ENCODE results near the gene CHPT1.

CHPT1 gene

DNA sequence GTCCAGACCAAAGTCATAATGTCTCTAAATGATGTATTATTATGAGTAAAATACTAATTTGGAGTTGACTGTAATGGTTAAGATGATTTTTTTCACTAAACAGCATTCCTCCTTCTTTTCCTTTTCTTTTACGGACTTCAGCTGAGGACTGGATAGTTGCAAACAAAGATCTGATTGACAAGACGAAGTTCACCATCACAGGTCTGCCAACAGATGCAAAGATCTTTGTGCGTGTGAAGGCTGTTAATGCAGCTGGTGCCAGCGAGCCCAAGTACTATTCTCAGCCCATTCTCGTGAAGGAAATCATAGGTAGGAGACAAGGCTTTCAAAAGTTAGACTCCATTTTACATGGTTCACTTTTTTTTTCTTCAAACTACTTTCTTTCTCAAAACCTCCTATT, 29.8 kb upstream of the CHPT1 start:
- ATAC-seq: no peak
- no peak for TF ChIP-seq ZNF565 (CRISPR knock-in tag; conservative IDR thresholded peaks at IDR 0.05; ENCODE audit: low read depth)
- no peak for TF ChIP-seq ZC3H10 (CRISPR knock-in tag; IDR thresholded peaks at IDR 0.05)
- no peak for TF ChIP-seq TSHZ2 (CRISPR knock-in tag; IDR thresholded peaks at IDR 0.05)
- no peak for TF ChIP-seq RARB (CRISPR knock-in tag; IDR thresholded peaks at IDR 0.05)
- TF ChIP-seq SNAI2 (CRISPR knock-in tag; IDR thresholded peaks at IDR 0.05): no peak
- no peak for TF ChIP-seq OSR1 (CRISPR knock-in tag; IDR thresholded peaks at IDR 0.05)
- TF ChIP-seq, protein P1, sequence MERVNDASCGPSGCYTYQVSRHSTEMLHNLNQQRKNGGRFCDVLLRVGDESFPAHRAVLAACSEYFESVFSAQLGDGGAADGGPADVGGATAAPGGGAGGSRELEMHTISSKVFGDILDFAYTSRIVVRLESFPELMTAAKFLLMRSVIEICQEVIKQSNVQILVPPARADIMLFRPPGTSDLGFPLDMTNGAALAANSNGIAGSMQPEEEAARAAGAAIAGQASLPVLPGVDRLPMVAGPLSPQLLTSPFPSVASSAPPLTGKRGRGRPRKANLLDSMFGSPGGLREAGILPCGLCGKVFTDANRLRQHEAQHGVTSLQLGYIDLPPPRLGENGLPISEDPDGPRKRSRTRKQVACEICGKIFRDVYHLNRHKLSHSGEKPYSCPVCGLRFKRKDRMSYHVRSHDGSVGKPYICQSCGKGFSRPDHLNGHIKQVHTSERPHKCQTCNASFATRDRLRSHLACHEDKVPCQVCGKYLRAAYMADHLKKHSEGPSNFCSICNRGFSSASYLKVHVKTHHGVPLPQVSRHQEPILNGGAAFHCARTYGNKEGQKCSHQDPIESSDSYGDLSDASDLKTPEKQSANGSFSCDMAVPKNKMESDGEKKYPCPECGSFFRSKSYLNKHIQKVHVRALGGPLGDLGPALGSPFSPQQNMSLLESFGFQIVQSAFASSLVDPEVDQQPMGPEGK (CRISPR knock-in tag; IDR thresholded peaks at IDR 0.05; ENCODE audit: borderline replicate concordance): no peak
- no peak for TF ChIP-seq ISL1 (CRISPR knock-in tag; IDR thresholded peaks at IDR 0.05)
- no peak for TF ChIP-seq CSDC2 (CRISPR knock-in tag; IDR thresholded peaks at IDR 0.05)
- TF ChIP-seq PPARA (CRISPR knock-in tag; IDR thresholded peaks at IDR 0.05; ENCODE audit: borderline replicate concordance): no peak
- TF ChIP-seq TOX (CRISPR knock-in tag; IDR thresholded peaks at IDR 0.05; ENCODE audit: borderline replicate concordance): no peak
- TF ChIP-seq BACH2 (CRISPR knock-in tag; IDR thresholded peaks at IDR 0.05; ENCODE audit: borderline replicate concordance): no peak
- no peak for TF ChIP-seq CSRNP3 (CRISPR knock-in tag; IDR thresholded peaks at IDR 0.05)
- no peak for TF ChIP-seq ARNTL (CRISPR knock-in tag; IDR thresholded peaks at IDR 0.05; ENCODE audit: borderline replicate concordance, low read depth)
- no peak for TF ChIP-seq ZFP3 (CRISPR knock-in tag; IDR thresholded peaks at IDR 0.05)
- no peak for TF ChIP-seq ZNF70 (CRISPR knock-in tag; IDR thresholded peaks at IDR 0.05)
- TF ChIP-seq ZFP30 (CRISPR knock-in tag; IDR thresholded peaks at IDR 0.05): no peak
- TF ChIP-seq GLIS3 (CRISPR knock-in tag; IDR thresholded peaks at IDR 0.05): no peak
- no peak for TF ChIP-seq TCF4 (CRISPR knock-in tag; IDR thresholded peaks at IDR 0.05; ENCODE audit: borderline replicate concordance)

DNA sequence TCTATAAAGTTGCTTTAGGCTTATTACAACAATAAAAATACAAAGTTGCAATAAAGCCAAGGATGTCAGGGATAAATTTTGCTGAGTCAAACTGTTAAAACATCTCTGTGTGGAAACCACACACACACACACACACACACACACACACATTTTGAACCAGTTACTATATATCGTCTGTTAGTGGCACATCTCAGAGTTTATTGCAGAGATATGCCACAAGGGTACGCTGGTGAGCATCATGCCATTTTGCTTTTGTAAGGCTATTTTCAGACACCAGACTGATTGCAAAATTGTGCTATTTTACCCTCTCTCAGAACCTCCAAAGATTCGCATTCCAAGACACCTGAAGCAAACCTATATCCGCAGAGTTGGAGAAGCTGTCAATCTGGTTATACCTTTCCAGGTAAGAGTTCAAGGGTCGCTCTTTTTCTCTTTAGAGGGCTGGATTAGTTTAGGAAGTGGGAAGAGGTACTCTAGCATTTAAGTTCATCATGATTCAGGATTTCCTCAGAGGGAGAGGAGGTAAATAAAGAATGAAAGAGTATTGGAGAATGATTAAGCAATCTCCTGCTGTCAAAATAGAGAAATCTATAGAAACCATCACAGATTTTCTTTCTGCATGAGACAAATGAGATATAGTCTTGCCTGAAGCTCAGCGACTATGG, 27.3 kb upstream of the CHPT1 start:
- peak; percentile 81 for ATAC-seq
- TF ChIP-seq ESRRG (CRISPR knock-in tag; IDR thresholded peaks at IDR 0.05): no peak
- no peak for TF ChIP-seq CREB5 (CRISPR knock-in tag; IDR thresholded peaks at IDR 0.05; ENCODE audit: low read depth)
- TF ChIP-seq ZC3H10 (CRISPR knock-in tag; IDR thresholded peaks at IDR 0.05): no peak
- no peak for TF ChIP-seq BACH2 (CRISPR knock-in tag; IDR thresholded peaks at IDR 0.05; ENCODE audit: borderline replicate concordance)
- TF ChIP-seq ZNF8 (CRISPR knock-in tag; IDR thresholded peaks at IDR 0.05): no peak
- TF ChIP-seq CSRNP3 (CRISPR knock-in tag; IDR thresholded peaks at IDR 0.05): no peak
- no peak for TF ChIP-seq PPARA (CRISPR knock-in tag; IDR thresholded peaks at IDR 0.05; ENCODE audit: borderline replicate concordance)
- TF ChIP-seq SNAI2 (CRISPR knock-in tag; IDR thresholded peaks at IDR 0.05): no peak
